Measurements from ENCODE around the gene PRCC.

Gene PRCC

DNA sequence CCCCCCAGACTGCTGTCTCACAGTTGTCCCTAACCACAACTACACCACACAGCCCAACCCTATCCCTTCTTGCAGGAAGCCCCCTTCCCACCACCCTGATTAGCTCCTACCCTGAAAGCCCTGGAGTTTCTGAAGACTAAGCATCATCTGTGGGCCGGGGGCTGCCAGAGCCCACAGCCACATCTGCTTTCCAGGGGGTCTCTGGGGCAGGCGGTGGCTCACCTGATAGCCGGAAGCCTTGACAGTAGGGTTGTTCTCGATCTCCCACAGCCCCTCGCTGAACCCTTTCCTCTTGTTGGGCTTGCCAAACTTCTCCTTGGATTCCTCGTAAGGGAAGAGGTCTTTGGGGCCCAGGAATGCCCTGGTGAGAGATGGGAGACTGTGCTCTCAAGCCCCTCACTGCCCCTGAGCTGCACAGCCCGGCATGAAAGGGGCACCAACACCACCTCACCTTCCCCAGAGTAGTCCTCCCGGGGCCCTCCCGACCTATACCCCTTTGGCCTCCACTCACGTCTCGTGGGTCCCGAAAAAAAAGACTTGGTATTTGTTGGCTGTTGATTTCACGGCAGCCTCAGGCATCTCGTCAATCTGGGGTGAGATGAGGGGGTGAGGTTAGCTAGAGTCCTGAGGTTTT is 22.4 kb upstream of the PRCC start:
- TF ChIP-seq CTCF (IDR thresholded peaks at IDR 0.05; ENCODE audit: low read depth, low read length, missing control alignments): no peak
- no peak for DNase-seq (ENCODE audit: low read depth)
- no peak overlapping the region for H3K4me3 ChIP-seq (ENCODE audit: low read depth, low read length)
- in situ Hi-C loops (cut with HindIII; ENCODE audit: low sequenced_read_pairs): no loop called here

GRCh38 chr1:156745881-156746280 is 21.5 kb upstream of the PRCC start:
- no peak overlapping the region for H3K4me3 ChIP-seq (ENCODE audit: low read depth, low read length)
- no peak for DNase-seq (ENCODE audit: low read depth)
- in situ Hi-C loops (cut with HindIII; ENCODE audit: low sequenced_read_pairs): no loop called here
- TF ChIP-seq CTCF (IDR thresholded peaks at IDR 0.05; ENCODE audit: low read depth, low read length, missing control alignments): no peak

DNA sequence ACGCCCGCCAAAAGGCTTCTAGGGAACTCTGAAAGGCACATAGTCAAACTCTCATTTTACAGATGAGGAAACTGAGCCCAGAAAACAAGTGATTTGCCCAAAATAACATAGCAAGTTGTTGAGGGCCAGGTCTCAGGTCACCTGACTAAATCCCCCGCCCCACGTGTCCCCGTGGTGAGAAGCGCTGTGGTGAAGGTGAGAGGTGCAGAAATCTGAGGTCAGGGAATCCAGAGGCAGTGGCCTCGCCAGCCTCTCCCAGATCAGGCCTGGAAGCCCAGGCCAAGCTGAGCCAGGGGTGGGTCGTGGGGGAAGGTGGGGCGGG is 21.0 kb upstream of the PRCC start:
- in situ Hi-C loops (cut with HindIII; ENCODE audit: low sequenced_read_pairs): no loop called here
- DNase-seq (ENCODE audit: low read depth): no peak
- H3K4me3 ChIP-seq (ENCODE audit: low read depth, low read length): peak overlapping the region; percentile 94
- TF ChIP-seq CTCF (IDR thresholded peaks at IDR 0.05; ENCODE audit: low read depth, low read length, missing control alignments): no peak

DNA sequence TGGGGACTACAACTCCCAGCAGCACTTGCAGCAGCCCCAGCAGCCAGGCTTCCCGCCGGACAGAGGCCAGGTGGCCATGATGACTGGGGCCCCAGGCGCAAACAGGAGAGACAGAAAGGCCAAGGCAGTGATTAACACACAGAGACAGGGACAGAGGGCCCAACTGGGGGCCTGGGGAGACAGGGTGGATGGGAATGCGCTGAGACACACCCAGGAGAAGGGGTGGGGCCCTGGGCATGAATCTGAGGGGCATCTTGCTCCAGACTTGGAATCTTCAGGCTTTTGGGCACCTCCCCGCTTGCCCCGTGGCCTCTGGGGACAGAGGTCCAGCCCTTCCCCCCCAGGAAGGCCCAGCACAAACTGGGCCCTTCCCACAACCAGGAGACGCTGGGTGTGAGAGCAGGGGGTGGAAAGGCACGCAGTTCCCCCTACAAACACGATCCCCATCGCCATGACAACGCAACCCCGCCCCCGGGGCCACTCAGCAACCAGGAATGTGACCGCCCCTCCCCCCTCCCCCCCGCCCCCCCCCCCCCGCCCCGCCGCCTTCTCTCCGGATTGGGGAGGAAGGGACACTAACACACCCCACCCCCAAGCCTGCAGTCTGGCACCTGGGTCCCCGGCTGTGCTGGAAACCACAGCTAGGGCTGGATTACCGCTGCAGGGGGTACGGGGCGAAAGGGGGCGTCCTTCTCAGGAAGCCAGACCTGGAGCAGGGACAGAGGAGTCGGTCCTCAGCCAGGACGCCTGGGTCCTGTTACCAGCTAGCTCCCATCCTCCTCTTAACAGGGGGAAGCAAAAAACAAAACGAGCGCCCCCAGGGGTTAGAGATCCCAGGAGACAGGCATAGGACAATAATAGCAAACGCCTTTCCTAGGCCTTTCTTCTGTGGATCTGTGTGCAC is 20.4 kb upstream of the PRCC start:
- DNase-seq (ENCODE audit: low read depth): peak; percentile 82
- peak overlapping the region; percentile 94 for H3K4me3 ChIP-seq (ENCODE audit: low read depth, low read length)
- TF ChIP-seq CTCF (IDR thresholded peaks at IDR 0.05; ENCODE audit: low read depth, low read length, missing control alignments): peak; percentile 42
- in situ Hi-C loops (cut with HindIII; ENCODE audit: low sequenced_read_pairs): no loop called here

GRCh38 chr1:156747742-156748669 is 19.3 kb upstream of the PRCC start:
- TF ChIP-seq CTCF (IDR thresholded peaks at IDR 0.05; ENCODE audit: low read depth, low read length, missing control alignments): no peak
- in situ Hi-C loops (cut with HindIII; ENCODE audit: low sequenced_read_pairs): no loop called here
- H3K4me3 ChIP-seq (ENCODE audit: low read depth, low read length): peak overlapping the region; percentile 94
- no peak for DNase-seq (ENCODE audit: low read depth)
